Activated B cell treated with CpG ODN at 0.5 μM for 24 hours (primary cell): ENCODE results near the gene STRBP. TPM values are rescaled to one million over a fixed set of nuclear protein-coding genes. Genes with fewer than 3 reads are reported as not detected.

ENCODE experiments used
- ATAC-seq: fragments of 200-7000 bp; cut with Tn5 transposase; one replicate; pipeline ENCODE4 v1.10.0; 2021; ENCODE audit warnings: low read depth, mild to moderate bottlenecking, moderate library complexity
- CTCF ChIA-PET: fragments of 350-600 bp; sonication (Branson Sonifier 250); formaldehyde crosslinking; loops from one replicate; lab custom pipeline; 2021; ENCODE audit warnings: antibody characterized with exemption; lab: Charles Lee
- POLR2A ChIA-PET: fragments of 350-600 bp; sonication (Branson Sonifier 250); formaldehyde crosslinking; loops from one replicate; lab custom pipeline; 2021; ENCODE audit warnings: antibody characterized with exemption; lab: Charles Lee
- DNase-seq: peaks from one replicate; pipeline ENCODE4 v3.0.0; 2022
- H3K27ac Mint-ChIP-seq: one replicate; pipeline ENCODE4 v1.8.0; 2020; ENCODE audit warnings: mixed read lengths
- H3K27me3 Mint-ChIP-seq: one replicate; pipeline ENCODE4 v1.8.0; 2021; ENCODE audit warnings: mixed read lengths
- H3K36me3 Mint-ChIP-seq: one replicate; pipeline ENCODE4 v1.8.0; 2021; ENCODE audit warnings: low read depth, mixed read lengths
- H3K4me1 Mint-ChIP-seq: one replicate; pipeline ENCODE4 v1.8.0; 2021; ENCODE audit warnings: mixed read lengths
- H3K4me3 Mint-ChIP-seq: one replicate; pipeline ENCODE4 v1.8.0; 2020; ENCODE audit warnings: mild to moderate bottlenecking, mixed read lengths
- H3K9me3 Mint-ChIP-seq: one replicate; pipeline ENCODE4 v1.8.0; 2020; ENCODE audit warnings: mixed read lengths
- intact Hi-C: fragments of 100-400 bp; cut with micrococcal nuclease; formaldehyde crosslinking; loops from one replicate; pipeline ENCODE4 v1.15.1; 2024
- total RNA-seq: library from RNA; stranded (reverse); gene quantifications from 2 replicates; pipeline ENCODE4 v1.2.3, GENCODE V29; 2022
- TF ChIP-seq, protein P1 (sequence below): fragments of 200-600 bp; IDR thresholded peaks from one replicate; pipeline ENCODE4 v1.8.0; 2022; ENCODE audit warnings: antibody characterized with exemption, mild to moderate bottlenecking

STRBP gene
- total RNA-seq, 1 donor from 2014 or later: 127 TPM

DNA sequence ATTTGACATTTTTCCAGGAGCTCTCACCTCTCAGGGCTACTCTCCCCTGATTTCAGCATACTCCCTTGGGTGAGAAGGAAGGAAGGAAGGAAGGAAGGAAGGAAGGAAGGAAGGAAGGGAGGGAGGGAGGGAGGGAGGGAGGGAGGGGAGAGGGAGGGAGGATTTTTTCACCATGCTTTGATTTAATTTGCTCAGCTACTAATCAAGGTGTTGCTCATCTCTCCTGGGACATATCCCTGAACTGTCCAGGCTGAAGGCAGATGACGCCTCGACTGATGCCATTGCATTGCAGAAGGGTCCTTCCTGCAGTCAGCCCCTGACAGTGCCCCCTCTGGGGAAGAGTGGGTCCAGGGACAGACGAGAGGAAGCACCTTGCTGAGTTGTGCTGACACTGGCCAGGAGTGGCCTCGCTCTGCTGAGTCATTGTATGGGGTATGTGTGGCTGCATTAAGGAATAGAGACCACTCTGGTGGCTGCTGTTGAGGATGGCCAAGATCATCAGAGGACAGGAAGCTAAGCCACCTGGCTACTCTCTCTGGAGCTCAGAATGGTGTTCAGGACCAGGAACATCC lies 44.0 kb upstream of the STRBP start:
- TF ChIP-seq, protein P1, sequence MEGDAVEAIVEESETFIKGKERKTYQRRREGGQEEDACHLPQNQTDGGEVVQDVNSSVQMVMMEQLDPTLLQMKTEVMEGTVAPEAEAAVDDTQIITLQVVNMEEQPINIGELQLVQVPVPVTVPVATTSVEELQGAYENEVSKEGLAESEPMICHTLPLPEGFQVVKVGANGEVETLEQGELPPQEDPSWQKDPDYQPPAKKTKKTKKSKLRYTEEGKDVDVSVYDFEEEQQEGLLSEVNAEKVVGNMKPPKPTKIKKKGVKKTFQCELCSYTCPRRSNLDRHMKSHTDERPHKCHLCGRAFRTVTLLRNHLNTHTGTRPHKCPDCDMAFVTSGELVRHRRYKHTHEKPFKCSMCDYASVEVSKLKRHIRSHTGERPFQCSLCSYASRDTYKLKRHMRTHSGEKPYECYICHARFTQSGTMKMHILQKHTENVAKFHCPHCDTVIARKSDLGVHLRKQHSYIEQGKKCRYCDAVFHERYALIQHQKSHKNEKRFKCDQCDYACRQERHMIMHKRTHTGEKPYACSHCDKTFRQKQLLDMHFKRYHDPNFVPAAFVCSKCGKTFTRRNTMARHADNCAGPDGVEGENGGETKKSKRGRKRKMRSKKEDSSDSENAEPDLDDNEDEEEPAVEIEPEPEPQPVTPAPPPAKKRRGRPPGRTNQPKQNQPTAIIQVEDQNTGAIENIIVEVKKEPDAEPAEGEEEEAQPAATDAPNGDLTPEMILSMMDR: no peak
- Mint-ChIP-seq H3K4me1 (peaks cover 38% of the 10 kb centered on the region), H3K27me3 (no peaks in the 10 kb centered on the region), H3K27ac (no peak overlapping the region), H3K36me3 (no peaks in the 10 kb centered on the region), H3K4me3 (no peak overlapping the region), H3K9me3 (no peaks in the 10 kb centered on the region)
- DNase-seq (no peak), ATAC-seq (peak; percentile 28)
- intact Hi-C loops: no loop called here
- ChIA-PET CTCF (no interaction called here), POLR2A (interaction anchor here (1.0 kb wide), 1 partner anchor 43 kb away, joined by 3 read pairs; no protein-coding TSS in a partner anchor)

DNA sequence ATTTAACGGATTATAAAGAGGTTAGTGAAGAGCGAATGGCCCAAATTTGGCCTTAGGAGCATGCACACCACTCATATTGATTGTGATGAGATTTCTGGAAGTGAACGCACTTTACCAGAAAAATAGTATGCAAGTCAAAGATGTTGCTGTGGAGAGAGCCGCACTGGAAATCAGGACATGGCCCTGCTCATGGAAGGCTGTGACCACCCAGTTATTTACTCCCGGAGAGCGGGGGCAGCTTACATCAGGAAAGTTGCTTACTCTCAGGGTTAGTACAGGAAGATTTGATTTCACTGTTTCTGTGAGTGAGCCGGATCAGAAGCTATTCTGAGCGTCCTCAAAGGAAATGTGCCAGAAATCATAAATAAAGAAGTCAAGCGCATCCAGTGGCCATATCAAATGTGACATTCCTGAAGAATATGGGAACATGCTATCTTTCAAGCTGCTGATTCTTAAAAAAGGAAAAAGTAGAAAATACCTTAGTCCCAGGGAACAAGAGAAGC lies 42.9 kb upstream of the STRBP start:
- Mint-ChIP-seq H3K9me3 (no peaks in the 10 kb centered on the region), H3K4me3 (no peak overlapping the region), H3K4me1 (peaks cover 30% of the 10 kb centered on the region), H3K27ac (no peak overlapping the region), H3K36me3 (no peaks in the 10 kb centered on the region), H3K27me3 (no peaks in the 10 kb centered on the region)
- TF ChIP-seq, protein P1: no peak
- intact Hi-C loops: no loop called here
- ChIA-PET CTCF (no interaction called here), POLR2A (no interaction called here)
- DNase-seq: no peak
- no peak for ATAC-seq

DNA sequence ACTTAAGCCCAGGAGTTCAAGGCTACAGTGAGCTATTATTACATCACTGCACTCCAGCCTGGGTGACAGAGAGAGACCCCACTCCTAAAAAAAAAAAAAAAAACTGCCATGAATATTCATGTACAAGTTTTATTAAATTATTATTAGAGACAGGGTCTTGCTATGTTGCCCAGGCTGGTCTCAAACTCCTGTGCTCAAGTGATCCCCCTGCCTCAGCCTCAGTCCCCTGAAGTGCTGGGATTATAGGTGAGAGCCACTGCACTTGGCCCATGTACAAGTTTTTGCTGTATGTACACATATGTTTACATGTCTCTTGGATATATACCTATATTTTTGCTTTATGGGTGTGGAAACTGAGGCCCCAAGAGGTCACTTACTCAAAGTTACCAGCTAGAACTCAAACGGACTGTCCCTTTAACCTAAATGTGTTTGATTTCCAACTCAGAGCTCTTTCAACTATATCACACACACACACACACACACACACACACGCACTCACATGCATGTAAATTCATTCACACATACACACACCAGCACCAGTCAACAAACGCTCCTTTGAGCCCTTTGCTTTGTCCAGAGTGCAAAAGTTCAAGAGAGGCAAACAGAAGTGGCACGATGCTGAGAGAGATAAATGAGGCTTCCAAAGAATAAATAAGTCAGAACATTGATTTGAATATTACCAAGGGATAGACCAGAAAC lies 42.3 kb upstream of the STRBP start:
- ATAC-seq: no peak
- TF ChIP-seq, protein P1: no peak
- Mint-ChIP-seq H3K9me3 (no peaks in the 10 kb centered on the region), H3K4me3 (no peak overlapping the region), H3K27me3 (no peaks in the 10 kb centered on the region), H3K4me1 (peaks cover 24% of the 10 kb centered on the region), H3K27ac (no peak overlapping the region), H3K36me3 (no peaks in the 10 kb centered on the region)
- no peak for DNase-seq
- ChIA-PET CTCF (no interaction called here), POLR2A (no interaction called here)
- intact Hi-C loops: no loop called here

DNA sequence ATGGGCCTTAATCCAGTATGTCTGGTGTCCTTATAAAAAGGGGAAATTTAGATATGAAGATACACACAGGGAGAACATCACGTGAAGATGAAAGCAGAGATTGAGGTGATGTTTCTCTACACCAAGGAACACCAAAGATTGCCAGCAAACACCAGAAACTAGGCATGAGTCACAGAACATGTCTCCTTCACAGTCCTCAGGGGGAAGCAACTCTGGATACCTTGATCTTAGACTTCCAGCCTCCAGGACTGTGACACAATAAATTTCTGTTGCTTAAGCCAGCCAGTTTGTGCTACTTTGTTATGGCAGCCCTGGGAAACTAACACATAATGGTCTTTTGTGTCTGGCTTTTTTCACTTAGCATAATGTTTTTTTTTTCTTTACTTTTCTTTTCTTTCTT lies 41.2 kb upstream of the STRBP start:
- H3K36me3 Mint-ChIP-seq: no peaks in the 10 kb centered on the region
- peaks cover 31% of the 10 kb centered on the region for H3K4me1 Mint-ChIP-seq
- DNase-seq: no peak
- TF ChIP-seq, protein P1: no peak
- intact Hi-C loops: no loop called here
- H3K9me3 Mint-ChIP-seq: no peaks in the 10 kb centered on the region
- CTCF ChIA-PET: no interaction called here
- H3K27ac Mint-ChIP-seq: no peak overlapping the region
- no peaks in the 10 kb centered on the region for H3K27me3 Mint-ChIP-seq
- no peak overlapping the region for H3K4me3 Mint-ChIP-seq
- POLR2A ChIA-PET: no interaction called here
- no peak for ATAC-seq

DNA sequence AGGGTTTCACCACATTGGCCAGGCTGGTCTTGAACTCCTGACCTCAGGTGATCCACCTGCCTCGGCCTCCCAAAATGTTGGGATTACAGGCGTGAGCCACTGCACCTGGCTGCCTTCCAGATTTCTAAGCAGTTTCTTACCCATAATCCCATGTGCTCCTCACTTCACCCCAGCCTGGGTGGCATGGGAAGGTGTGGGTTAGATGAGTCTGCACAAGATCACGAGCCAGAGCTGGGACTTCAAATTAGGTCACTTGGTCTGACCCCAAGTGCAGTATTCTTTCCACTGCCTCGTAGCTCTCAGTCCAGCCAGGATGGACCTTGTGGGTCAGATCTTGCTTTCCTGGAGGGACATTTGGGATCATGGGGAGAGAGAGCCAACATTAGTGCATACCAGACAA lies 37.5 kb upstream of the STRBP start:
- CTCF ChIA-PET: no interaction called here
- TF ChIP-seq, protein P1: no peak
- H3K9me3 Mint-ChIP-seq: no peaks in the 10 kb centered on the region
- POLR2A ChIA-PET: interaction anchor here (1.0 to 1.4 kb wide), 3 partner anchors 33 to 82 kb away, joined by 3 to 18 read pairs (median 3); no protein-coding TSS in a partner anchor
- ATAC-seq (no peak), DNase-seq (no peak)
- no peaks in the 10 kb centered on the region for H3K27me3 Mint-ChIP-seq
- no peaks in the 10 kb centered on the region for H3K36me3 Mint-ChIP-seq
- H3K4me1 Mint-ChIP-seq: peaks cover 14% of the 10 kb centered on the region
- H3K4me3 Mint-ChIP-seq: no peak overlapping the region
- no peak overlapping the region for H3K27ac Mint-ChIP-seq
- intact Hi-C loops: loop anchor here (1.0 kb wide), 2 partner anchors 16 to 33 kb away; no protein-coding TSS in a partner anchor
